SH-SY5Y (cell line): Measurements from ENCODE around the gene PRSS38.

Experiments
- GATA2 ChIP-seq: IDR thresholded peaks from 2 replicates; pipeline ENCODE4 v1.6.1; 2011; ENCODE audit warnings: mild to moderate bottlenecking, low read depth, low read length
- GATA3 ChIP-seq: IDR thresholded peaks from 2 replicates; pipeline ENCODE4 v1.6.1; 2011; ENCODE audit warnings: low read depth, mild to moderate bottlenecking, low read length, moderate library complexity

DNA sequence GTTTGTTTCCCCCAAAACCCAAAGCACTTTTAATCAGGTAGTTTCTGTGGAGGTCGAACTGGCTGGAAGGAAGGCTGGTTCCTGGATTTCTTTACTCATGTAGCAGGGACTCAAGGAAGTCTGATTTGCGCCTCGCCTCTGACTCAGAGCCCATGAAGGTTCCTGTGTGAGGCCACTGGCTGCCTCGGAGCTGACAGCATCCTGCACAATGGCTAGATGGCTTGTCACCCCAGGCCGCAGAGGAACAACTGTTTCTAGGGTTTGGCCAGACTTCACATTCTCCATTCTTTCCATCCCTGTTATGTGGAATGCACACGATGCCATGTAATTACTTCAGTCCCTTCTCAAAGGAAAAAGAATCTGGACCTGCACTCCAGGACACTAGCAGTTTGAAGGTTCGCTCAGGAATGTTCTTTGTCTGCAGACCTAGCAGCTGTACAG is 39.1 kb upstream of the PRSS38 start:
- TF ChIP-seq GATA2 (no peak), GATA3 (no peak)
